ENCODE results near the gene PSMA7.

The PSMA7 gene

DNA sequence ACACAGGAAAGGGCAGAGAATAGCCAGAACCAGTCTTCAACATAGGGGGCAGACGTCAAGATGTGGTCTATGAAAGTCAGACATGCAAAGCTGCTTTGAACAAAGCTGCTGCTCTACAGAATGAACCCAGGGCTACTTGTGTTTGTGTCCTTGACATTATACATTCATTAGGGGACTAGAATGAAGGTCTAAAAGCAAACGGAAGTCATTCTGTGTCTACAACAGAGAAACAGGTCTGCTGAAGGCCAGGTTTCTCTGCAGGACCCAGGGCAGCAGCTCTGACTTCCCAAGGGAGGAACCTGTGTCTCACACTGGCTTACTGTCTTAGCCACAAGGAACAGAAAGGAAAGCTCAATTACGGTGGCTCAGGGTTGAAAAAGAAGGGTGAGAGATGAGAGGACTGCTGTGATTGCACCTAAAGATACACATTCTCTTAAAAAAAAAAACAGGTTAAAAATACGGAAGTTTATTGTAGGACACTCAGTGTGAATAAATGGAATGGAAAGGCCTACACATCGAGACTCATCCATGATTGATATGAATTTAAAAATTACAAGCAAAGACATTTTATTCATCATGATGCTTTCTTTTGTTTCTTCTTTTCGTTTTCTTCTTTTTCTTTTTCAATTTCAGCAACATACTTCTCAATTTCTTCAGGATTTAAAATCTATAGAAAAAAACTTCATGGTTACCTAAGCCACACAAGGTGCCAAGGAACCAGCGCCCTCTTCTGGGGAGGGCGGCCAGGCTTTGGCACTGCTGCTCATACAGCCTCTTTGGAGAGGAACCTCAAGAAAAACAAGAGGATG lies 6.7 kb downstream of the PSMA7 start:
- peak; percentile 71 for DNase-seq (ENCODE audit: low spot score)

DNA sequence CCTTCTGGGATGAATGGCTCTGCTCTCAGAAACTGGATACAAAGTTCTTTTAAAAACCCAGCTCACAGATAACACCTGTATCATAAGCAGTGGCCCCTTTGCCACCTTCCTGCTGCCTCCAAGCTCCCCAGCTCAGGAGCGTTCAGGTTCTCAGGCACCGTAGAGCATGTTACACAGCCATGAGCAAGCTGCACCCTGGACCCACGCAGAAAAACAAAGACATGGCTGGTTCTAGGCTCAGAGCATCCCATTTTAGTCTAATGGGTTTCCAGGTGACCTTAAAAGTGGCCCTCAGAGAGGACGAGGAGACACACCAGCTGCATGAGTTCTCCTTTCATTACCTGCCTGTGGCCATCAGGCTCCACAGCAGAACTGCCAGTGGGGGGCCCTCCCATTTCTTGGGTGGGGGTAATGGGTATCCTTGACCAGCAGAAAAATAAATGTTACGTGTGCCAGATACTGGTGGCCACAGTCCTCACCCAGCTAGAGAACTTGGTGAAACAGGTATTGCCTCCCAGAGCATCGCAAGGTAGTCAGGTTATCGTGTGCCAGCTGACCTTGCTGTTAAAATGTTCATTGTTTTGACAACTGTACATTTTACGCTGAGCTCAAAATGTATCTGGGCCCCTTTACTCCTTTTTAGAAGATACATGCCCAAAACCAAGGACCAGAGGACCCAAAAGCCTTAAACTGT lies 7.5 kb downstream of the PSMA7 start:
- no peak for DNase-seq (ENCODE audit: low spot score)

DNA sequence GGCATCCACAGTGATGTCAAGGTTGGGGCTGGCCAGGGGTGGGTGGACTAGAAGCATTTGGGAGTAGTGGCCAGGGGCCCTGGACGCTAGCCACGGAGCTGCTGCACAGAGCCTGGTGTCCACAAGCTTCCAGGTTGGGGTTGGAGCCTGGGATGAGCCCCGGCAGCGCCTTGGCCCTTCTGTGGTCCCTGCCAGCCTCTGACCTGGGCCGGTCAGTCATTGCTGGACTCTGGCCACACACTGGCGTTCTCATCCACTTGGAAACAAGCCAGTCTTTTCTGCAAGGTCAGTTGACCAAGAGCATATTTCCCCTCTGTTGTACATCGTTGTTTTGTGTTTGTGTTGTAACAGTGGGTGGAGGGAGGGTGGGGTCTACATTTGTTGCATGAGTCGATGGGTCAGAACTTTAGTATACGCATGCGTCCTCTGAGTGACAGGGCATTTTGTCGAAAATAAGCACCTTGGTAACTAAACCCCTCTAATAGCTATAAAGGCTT lies 8.4 kb downstream of the PSMA7 start:
- DNase-seq (ENCODE audit: low spot score): no peak

DNA sequence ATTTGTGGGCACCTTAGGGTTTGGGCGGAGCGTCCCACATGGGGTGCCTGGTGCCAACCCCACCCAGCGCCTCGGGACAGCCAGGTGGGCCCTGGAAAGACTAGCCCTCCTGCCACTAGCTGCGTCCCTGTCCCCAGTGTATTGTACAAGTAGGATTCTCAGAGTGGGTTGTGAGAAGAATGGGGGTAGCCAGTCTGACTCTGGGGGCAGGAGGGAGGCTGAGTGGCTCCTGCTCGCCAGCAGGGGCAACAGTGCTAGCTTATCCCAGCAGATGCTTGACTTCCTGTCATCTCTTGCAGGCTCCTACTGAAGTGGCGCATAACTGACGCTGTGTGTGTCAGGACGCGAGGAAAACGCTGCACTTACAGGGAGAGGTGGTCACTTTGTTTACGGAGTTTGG lies 9.3 kb downstream of the PSMA7 start:
- no peak for DNase-seq (ENCODE audit: low spot score)

DNA sequence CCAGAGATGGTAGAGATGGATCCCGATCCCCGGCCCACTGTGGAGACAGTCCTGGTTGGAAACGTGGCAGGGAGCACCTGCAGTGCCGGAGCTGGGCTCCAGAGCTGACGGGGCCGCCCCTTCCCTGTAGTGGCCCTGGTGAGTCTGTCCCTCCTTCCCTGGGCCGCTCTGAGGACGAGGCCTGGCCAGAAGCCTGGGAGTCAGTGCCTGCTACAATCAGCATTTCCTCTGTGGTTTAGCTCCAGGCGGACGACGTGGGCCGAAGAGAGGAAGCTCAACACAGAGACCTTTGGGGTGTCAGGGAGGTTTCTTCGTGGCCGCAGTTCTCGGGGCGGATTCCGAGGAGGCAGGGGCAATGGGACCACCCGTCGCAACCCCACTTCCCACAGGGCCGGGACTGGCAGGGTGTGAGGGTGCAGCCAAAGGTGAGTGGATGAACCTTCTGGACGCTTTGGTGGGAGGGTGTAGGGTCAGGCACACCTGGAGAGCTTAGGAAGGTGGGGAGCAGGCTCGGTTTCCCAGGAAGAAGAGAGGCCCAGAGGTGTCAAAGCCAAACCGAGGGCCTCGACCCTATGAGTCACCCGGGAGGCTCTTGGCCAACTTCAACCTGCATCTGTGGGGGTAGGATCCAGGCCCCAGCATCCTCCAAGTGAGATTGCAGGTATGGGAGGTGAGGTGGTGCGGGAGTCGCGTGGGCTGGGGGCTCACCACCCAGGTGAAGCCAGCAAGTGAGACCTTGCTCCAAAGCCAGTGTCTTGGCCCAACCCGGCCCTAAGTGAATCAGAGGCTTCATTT lies 9.9 kb downstream of the PSMA7 start:
- DNase-seq (ENCODE audit: low spot score): no peak

DNA sequence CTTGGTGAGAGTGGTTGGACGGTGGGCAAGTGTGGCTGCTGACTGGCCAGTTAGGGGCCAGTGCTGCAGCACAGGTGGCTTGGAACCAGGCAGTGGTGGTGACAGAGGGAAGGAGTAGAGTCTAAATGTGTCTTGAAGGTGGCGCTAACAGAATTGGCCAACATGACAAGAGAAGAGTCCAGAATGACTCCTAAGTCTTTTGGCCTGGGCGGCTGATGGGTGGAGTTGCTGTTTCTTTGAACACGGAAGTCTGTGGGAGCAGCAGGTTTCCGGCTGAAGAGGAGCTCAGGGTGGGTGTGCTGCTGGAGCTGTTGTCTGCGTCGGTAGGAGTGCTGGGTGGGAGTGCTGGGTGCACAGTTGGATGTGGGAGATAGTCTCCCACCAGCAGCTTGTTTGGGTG lies 10.8 kb downstream of the PSMA7 start:
- no peak for DNase-seq (ENCODE audit: low spot score)

DNA sequence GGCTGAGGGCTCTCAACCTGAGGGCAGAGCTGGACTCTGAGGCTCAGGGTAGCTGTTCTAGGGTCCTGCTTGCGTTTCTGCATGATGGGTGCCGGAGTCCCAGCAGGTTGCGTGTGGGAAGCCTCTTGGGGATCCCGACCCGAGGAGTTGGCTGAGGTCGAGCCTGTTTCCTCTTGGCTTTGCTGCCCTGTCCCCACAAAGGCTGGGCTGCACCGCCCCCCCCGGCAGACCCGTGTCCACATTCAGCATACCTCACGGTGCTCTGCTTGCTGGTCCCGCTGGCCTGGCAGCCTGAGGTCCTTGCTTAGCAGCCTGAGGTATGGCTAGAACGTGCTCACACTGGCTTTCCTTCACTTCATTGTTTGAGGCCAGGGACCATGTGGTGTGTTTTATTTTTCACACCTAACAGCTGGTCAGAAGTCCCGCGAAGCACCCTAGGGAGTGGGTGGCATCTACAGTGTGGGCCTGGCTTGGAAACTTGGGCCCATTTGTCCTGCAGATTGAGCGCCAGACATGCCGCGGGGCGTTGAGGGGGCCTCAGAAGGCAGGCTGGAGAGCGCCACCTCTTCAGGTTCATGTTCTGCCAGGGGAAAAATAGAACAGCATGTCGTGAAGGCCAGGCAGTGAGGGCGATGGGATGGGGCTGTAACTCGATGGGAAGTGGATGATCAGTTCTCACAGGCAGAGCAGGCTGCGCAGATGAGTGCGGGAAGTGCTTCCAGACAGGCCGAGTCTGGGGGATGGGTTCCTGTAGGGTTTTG lies 11.5 kb downstream of the PSMA7 start:
- no peak for DNase-seq (ENCODE audit: low spot score)

DNA sequence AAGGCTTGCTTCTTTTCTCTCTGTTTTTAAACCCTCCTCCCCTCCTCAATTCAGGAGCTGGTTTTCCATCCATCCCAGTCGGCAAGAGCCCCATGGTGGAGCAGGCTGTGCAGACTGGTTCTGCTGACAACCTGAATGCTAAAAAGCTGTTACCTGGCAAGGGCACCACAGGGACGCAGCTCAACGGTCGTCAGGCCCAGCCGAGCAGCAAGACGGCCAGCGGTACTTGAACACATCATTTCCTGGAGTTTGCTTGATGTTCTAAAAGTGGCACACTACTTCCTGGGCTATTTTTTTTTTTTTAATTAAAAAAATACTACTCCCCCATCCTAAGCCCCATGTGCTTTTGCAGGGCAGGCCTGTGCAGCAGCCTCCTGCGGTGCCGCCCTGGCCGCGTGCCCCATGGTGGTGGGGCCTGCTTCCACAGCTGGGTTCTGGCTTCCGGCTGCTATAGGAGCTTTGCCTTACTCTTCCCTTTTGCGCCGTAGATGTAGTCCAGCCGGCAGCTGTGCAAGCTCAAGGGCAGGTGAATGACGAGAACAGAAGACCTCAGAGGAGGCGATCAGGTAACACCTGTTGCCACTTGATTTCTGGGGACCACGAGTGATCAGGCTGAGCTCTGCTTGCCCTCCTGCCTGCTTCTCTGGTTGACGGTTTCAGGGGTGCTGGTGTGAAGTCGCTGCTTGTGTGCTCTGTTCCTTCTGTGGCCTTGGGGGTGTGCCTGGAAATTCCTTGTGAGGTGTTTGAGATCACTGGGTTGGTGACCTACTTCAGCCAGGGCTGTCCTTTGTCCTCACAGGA lies 13.3 kb downstream of the PSMA7 start:
- no peak for DNase-seq (ENCODE audit: low spot score)

DNA sequence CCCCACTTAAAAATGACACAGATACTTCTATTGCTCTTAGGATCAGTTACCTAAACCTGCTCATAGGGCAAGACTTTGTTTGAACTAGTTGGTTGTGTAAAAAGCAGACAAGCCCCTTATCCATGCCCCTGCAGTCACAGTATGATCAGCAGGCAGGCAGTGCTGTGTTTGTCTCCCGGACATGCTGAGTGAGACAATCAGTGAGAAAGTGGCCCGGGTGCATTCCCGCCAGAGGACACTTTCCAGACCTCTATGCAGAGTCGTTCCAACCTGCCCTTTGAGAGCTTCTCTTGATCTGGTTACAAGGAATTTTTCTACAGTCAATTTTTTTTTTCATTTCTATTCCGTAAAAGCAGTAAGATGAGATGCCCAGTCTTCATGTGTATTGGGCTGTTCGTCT lies 14.7 kb downstream of the PSMA7 start:
- DNase-seq (ENCODE audit: low spot score): no peak

DNA sequence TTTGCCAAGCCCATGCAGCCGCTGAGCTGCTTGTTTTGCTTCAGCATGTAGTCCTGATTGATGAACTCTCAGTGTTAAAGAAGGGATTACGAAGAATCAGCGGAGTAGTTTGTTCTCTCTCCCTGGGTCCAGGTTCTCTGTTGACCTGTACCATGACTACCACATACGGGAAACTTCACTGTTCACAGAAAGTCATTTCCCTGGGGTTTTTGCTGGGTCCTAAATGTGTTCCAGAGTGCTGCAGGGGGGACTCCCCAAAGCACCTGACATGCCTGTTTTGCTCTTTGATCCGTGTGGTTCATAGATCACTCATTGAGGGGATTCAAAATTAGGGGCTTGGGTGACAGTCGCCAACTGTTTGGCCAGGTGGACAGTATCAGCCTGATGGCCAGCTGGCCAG lies 15.4 kb downstream of the PSMA7 start:
- DNase-seq (ENCODE audit: low spot score): no peak

DNA sequence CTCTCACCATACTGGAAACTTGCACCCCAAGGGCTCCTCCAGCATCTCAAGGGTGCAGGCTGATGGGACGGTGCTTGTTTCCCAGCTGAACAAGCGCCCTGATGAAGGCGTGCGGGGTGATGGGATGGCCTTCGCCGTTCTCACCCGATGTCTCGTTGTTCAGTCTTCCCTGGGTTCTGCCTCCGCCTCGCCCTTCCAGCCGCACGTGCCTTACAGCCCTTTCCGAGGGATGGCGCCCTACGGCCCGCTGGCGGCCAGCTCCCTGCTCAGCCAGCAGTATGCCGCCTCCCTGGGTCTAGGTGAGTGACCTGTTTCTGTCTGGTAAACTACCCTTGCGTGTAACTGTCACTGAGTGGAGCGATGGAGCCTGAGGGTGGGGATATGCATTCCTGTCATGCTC lies 17.1 kb downstream of the PSMA7 start:
- DNase-seq (ENCODE audit: low spot score): no peak

DNA sequence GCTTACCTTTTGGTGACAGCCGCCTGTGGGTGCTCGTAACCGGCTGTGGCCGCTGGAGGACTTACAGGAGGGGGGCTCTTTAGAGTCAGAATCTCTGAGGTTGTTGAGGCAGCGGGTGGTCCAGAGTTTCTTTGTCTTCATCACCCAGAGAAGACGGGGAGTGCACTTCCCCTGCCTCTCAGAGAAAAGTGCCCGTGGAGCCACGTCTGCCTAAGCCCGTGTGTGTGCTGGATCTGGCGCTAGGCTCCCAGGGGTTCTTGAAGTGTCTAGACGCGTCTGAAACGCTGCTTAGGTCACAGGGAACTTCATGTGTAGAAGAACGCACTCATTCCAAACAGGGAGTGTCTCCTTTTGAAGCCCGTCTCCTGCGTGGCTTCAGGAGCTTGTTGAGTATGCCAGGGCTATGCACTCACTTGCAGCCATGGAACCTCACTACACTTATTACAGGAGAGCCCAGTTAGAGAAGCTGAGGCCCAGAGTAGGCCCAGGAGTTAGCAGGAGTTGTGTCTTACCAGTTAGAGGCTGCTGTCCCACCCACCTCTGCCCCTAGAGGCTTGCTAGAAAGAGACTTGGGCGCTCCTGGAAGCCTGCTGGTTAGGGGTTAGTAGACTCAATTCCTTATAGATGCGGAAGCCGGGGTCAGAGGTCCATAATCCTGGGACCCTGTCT lies 19.6 kb downstream of the PSMA7 start:
- DNase-seq (ENCODE audit: low spot score): no peak

DNA sequence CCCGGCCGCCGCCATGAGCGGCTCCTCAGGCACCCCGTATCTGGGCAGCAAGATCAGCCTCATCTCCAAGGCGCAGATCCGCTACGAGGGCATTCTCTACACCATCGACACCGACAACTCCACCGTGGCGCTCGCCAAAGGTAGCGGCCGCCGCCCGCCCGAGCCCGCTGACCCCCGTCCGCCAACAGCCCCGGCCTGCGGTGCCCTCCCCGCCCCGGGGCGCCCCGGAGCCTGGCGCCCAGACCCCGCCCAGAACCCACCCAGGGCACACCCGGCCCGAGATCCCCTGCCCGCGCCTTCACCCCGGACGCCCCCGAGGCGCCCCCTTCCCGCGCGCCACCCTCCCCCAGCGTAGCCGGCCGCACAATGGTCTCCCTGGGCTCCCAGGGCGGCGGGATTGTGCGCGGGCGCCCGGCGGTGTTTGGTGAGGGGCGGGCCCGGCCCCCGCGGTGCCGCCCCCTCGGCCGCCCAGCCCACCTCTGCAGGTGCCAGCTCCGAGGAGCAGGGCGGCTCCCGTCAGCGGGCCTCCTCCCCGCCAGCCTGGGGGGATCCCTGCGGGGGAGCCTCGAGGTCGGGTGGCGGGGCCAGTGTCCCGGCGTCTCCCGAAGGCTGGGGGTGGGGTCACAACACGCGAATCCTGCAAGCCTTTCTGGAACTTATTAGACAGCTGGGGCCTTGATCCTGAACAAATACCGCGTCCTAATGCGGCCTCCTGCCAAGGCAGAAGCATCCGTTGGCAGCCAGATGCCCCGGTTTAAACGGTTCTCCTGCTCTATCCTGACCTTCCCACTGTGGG lies 20.3 kb downstream of the PSMA7 start:
- peak; percentile 25 for DNase-seq (ENCODE audit: low spot score)

DNA sequence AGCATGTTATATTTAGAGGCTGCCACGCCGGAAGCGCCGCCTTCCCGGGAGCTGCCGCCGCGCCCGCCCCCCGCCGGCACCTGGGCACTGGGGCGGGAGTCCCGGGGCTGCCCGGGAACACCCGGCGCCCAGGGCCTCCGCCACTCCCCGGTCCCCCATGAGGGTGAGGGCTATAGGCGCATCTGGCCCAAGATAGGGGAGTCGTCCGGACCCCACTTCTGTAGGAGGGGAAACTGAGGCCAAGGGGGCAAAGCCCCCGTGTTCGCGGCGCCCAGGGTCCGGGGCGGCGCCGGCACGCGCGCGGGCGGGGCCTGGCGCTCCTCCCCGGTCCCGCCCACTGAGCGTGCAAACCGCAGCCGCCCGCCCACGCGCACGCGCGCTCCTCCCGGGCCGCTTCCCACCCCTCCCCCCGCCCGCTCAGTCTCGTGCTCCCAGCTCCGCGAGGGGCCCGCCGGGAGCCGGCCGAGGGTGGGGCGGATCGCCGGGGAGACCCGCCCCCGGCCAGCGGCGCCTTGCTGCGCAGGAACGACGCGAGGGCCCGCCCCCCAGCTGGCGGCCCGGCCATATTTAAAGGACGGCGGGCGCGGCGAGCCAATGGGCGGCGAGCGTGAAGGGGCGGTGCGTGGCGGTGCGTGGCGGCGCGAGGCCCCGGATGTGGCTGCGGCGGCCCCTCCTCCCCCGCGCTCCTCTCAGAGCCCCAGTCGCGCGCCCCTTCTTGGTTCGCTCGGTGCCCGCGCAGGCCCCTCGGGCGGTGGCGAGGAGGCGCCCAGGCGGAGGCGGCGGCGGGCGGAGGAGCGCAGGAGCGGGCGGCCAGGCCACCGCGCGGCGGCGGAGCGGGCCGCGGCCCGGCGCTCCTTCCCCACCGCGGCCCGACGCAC lies 21.2 kb downstream of the PSMA7 start, which contains the start of gene LSM14B:
LSM14B (plus strand) TSS at position 700 of the 878 bp plus-strand sequence. CDS start 192 bp downstream, outside the sequence.
- DNase-seq (ENCODE audit: low spot score): peak; percentile 96

DNA sequence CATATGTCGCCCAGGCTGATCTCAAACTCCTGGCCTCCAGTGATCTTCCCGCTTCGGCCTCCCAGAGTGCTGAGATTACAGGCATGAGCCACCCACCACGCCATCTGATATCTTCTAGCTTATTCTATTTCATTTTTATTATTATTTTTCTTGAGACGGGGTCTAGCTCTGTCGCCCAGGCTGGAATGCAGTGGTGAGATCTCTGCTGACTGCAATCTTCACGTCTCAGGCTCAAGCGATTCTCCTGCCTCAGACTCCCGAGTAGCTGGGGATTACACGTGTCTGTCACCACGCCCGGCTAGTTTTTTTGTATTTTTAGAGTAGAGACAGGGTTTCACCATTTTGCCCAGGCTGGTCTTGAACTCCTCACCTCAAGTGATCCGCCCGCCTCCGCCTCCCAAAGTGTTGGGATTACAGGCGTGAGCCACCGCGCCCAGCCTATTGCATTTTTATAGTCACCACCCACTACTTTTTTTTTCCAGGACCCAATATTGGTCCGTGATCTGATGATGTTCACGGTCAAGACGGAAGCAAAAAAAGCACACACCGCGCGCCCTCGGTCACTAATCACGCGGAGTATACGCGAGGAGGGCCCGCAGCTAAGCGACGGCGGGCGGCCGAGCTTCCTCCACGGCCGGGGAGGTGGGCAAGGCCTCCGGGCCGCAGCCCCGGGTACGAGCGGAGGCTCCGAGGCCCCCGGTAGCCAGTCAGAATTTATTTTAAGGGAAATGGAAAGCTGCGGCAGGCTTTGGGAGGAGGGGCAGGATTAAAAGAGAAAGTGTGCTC lies 22.0 kb downstream of the PSMA7 start:
- no peak for DNase-seq (ENCODE audit: low spot score)

DNA sequence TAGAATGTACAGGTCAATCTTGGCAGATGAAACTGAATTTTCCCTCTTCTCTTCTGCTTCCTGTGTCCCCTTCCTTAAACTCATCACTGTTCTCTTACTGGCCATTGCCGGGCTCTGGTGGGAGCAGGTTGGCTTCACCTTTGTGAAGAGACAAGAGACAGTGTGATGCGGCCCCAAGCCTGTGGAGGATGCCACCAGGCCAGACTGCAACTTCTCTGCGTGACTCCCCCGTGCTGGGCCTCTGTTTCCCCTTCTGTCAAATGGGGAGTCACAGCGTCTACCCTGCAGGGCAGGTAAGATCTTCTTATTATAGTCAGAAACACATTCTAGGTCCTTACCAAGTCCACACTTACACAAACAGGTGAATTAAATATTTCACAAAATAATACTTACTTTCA lies 22.8 kb downstream of the PSMA7 start:
- no peak for DNase-seq (ENCODE audit: low spot score)

DNA sequence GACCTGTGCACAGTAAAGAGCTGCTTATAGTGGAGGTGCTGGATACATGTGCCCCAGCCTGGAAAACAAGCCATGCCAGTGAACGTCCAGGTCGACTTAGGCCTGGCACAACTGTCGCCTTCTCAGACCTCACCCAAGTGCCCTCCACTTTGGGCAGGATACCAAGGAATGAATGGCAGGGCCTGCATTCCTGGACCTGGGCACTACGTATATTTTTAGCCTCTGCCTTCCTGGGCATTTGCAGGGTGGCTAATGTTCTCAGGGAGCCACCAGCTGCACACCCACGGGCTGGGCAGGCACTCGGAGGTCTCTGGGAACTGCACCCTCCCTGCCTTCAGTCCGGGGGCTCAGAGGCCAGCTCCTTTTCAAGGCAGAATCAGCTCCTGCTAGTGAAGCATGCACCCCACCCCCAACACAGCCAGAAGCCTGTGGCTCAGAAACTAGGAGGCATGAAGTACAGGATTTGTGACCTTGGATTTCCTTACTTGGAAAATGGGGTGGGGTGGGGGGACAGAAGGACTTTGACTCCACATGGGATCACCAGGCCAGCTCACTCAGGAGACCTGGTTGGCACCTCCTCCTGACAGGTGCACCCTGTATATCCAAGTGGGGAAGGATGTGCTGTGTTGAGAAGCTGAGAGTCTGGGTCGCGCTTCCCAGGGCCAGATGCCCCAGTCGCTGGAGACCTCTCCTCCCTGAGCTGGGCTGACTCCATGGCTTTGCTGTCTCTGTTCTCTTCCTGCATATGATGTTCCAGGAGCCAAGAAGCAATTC lies 23.4 kb downstream of the PSMA7 start:
- DNase-seq (ENCODE audit: low spot score): no peak

Measured in CD4-positive, alpha-beta T cell treated with Interleukin-2 at 100 ng/mL for 4 hours (primary cell).